H9 (cell line): ENCODE results near the gene CCNG1. TPM values are rescaled to one million over a fixed set of nuclear protein-coding genes. Genes with fewer than 3 reads are reported as not detected.

Source experiments
- DNase-seq: peaks from one replicate; pipeline ENCODE4 v3.0.0-alpha.2; 2017
- H2AFZ ChIP-seq: one replicate; pipeline ENCODE4 v1.6.1; 2013; ENCODE audit warnings: mild to moderate bottlenecking, low read length, control low read depth, moderate library complexity
- H2AK5ac ChIP-seq: 2 replicates; pipeline ENCODE4 v1.6.1; 2013; ENCODE audit warnings: low read length, control low read depth, mixed read lengths; ENCODE audit not compliant: insufficient read length
- H2BK120ac ChIP-seq: one replicate; pipeline ENCODE4 v1.6.1; 2013; ENCODE audit warnings: low read depth, mild to moderate bottlenecking, low read length, control low read depth, inconsistent platforms; ENCODE audit not compliant: poor library complexity, severe bottlenecking
- H2BK12ac ChIP-seq: 2 replicates; pipeline ENCODE4 v1.6.1; 2013; ENCODE audit warnings: low read length, control low read depth, mixed read lengths, low read depth; ENCODE audit not compliant: insufficient read length
- H2BK15ac ChIP-seq: 2 replicates; pipeline ENCODE4 v1.6.1; 2013; ENCODE audit warnings: low read depth, low read length, control low read depth
- H2BK20ac ChIP-seq: one replicate; pipeline ENCODE4 v1.6.1; 2013; ENCODE audit warnings: low read depth, mild to moderate bottlenecking, low read length, control low read depth, inconsistent platforms; ENCODE audit not compliant: poor library complexity, severe bottlenecking
- H2BK5ac ChIP-seq: 2 replicates; pipeline ENCODE4 v1.6.1; 2013; ENCODE audit warnings: low read length, control low read depth, mixed read lengths; ENCODE audit not compliant: insufficient read length
- H3K14ac ChIP-seq: 2 replicates; pipeline ENCODE4 v1.6.1; 2013; ENCODE audit warnings: low read length, control low read depth; ENCODE audit not compliant: insufficient read depth
- H3K18ac ChIP-seq: 2 replicates; pipeline ENCODE4 v1.6.1; 2013; ENCODE audit warnings: low read depth, mild to moderate bottlenecking, mixed read lengths, low read length, control low read depth; ENCODE audit not compliant: insufficient read length
- H3K23ac ChIP-seq: 2 replicates; pipeline ENCODE4 v1.6.1; 2013; ENCODE audit warnings: low read length, control low read depth, mixed read lengths, low read depth; ENCODE audit not compliant: insufficient read length
- H3K23me2 ChIP-seq: 2 replicates; pipeline ENCODE4 v1.6.1; 2013; ENCODE audit warnings: low read depth, mild to moderate bottlenecking, mixed read lengths, low read length, control low read depth; ENCODE audit not compliant: insufficient read length, poor library complexity, severe bottlenecking
- H3K27ac ChIP-seq: 2 replicates; pipeline ENCODE4 v1.5.1; 2013; ENCODE audit warnings: low read length, control low read depth, mixed read lengths, low read depth; ENCODE audit not compliant: insufficient read length
- H3K27me3 ChIP-seq: 2 replicates; pipeline ENCODE4 v1.6.1; 2013; ENCODE audit warnings: low read length, control low read depth, inconsistent platforms; ENCODE audit not compliant: insufficient read depth
- H3K4ac ChIP-seq: 2 replicates; pipeline ENCODE4 v1.6.1; 2013; ENCODE audit warnings: low read depth, mild to moderate bottlenecking, control low read depth, inconsistent platforms, low read length, moderate library complexity
- H3K4me1 ChIP-seq: 2 replicates; pipeline ENCODE4 v1.6.1; 2013; ENCODE audit warnings: low read length, control low read depth, inconsistent platforms; ENCODE audit not compliant: insufficient read depth
- H3K4me2 ChIP-seq: 2 replicates; pipeline ENCODE4 v1.6.1; 2013; ENCODE audit warnings: low read length, control low read depth, mixed read lengths; ENCODE audit not compliant: insufficient read length, insufficient read depth
- H3K56ac ChIP-seq: 2 replicates; pipeline ENCODE4 v1.6.1; 2013; ENCODE audit warnings: low read depth, mild to moderate bottlenecking, mixed read lengths, low read length, control low read depth; ENCODE audit not compliant: insufficient read length
- H3K79me1 ChIP-seq: 2 replicates; pipeline ENCODE4 v1.6.1; 2013; ENCODE audit warnings: low read depth, mild to moderate bottlenecking, moderate library complexity, low read length, control low read depth, inconsistent platforms; ENCODE audit not compliant: insufficient read depth, poor library complexity, severe bottlenecking
- H3K79me2 ChIP-seq: 2 replicates; pipeline ENCODE4 v1.6.1; 2013; ENCODE audit warnings: low read length, control low read depth, inconsistent platforms; ENCODE audit not compliant: insufficient read depth
- H3K9ac ChIP-seq: 2 replicates; pipeline ENCODE4 v1.6.1; 2013; ENCODE audit warnings: low read length, control low read depth, mixed read lengths; ENCODE audit not compliant: insufficient read length; ENCODE audit errors: extremely low read depth
- H3K9me3 ChIP-seq: one replicate; pipeline ENCODE4 v1.6.1; 2013; ENCODE audit warnings: low read depth, low read length, inconsistent platforms; ENCODE audit not compliant: control insufficient read depth
- H3T11ph ChIP-seq: one replicate; pipeline ENCODE4 v1.6.1; 2013; ENCODE audit warnings: mild to moderate bottlenecking, low read length, control low read depth, inconsistent platforms
- H4K20me1 ChIP-seq: one replicate; pipeline ENCODE4 v1.6.1; 2013; ENCODE audit not compliant: control insufficient read depth, insufficient read length, insufficient read depth
- H4K5ac ChIP-seq: 2 replicates; pipeline ENCODE4 v1.6.1; 2013; ENCODE audit warnings: low read depth, mild to moderate bottlenecking, mixed read lengths, low read length, control low read depth; ENCODE audit not compliant: insufficient read length
- H4K8ac ChIP-seq: replicated peaks from 2 replicates; pipeline ENCODE4 v1.6.1; 2013; ENCODE audit warnings: low read length, control low read depth, mixed read lengths, low read depth; ENCODE audit not compliant: insufficient read length
- H4K91ac ChIP-seq: 2 replicates; pipeline ENCODE4 v1.6.1; 2013; ENCODE audit warnings: low read depth, mild to moderate bottlenecking, moderate library complexity, mixed read lengths, low read length, control low read depth; ENCODE audit not compliant: insufficient read length
- H3K27ac Mint-ChIP-seq, 3 experiments: 2 replicates in 2 of 3; 3 replicates in 1 of 3; pipeline ENCODE4 v1.8.0; 2020 to 2021; ENCODE audit warnings: mixed read lengths in 3 of 3, mild to moderate bottlenecking in 1 of 3, moderate library complexity in 1 of 3
- H3K27me3 Mint-ChIP-seq: 2 replicates; pipeline ENCODE4 v1.8.0; 2021; ENCODE audit warnings: low read depth, mild to moderate bottlenecking, moderate library complexity, mixed read lengths
- H3K36me3 Mint-ChIP-seq, 3 experiments: 2 replicates in 2 of 3; 3 replicates in 1 of 3; pipeline ENCODE4 v1.8.0; 2020 to 2021; ENCODE audit warnings: low read depth in 3 of 3, mixed read lengths in 3 of 3; ENCODE audit not compliant: insufficient read depth in 1 of 3
- H3K4me1 Mint-ChIP-seq, 2 experiments: 2 replicates each; pipeline ENCODE4 v1.8.0; 2020; ENCODE audit warnings: mixed read lengths in 2 of 2
- H3K4me3 Mint-ChIP-seq, 2 experiments: 2 replicates in 1 of 2; 3 replicates in 1 of 2; pipeline ENCODE4 v1.8.0; 2020 to 2021; ENCODE audit warnings: mild to moderate bottlenecking in 2 of 2, mixed read lengths in 2 of 2, moderate library complexity in 1 of 2
- H3K9me3 Mint-ChIP-seq, 2 experiments: 2 replicates in 1 of 2; 3 replicates in 1 of 2; pipeline ENCODE4 v1.8.0; 2020; ENCODE audit warnings: mild to moderate bottlenecking in 2 of 2, mixed read lengths in 2 of 2, moderate library complexity in 1 of 2
- WGBS: extraction: QIAGEN DNeasy Blood & Tissue Kit; methylation state at CpG from one replicate; pipeline ENCODE4 v1.1.7; 2013; ENCODE audit warnings: missing lambda C conversion rate, low lambda C conversion rate, mixed read lengths; ENCODE audit not compliant: insufficient read length; ENCODE audit errors: extremely low coverage; 5-methylcytosine and 5-hydroxymethylcytosine counted together
- total RNA-seq: library from RNA; stranded (reverse); gene quantifications from 2 replicates; pipeline ENCODE4 v1.2.1, GENCODE V29; 2021
- TF ChIP-seq, protein P1 (sequence below): fragments of 200-600 bp; sonication (generic); conservative IDR thresholded peaks from 3 replicates; pipeline ENCODE4 v1.8.0; 2021; ENCODE audit warnings: antibody characterized with exemption, mild to moderate bottlenecking

Gene CCNG1
- total RNA-seq, 1 experiment from 2014 or later, result 521 TPM

GRCh38 chr5:163433271-163433670 lies 4.1 kb upstream of the CCNG1 start:
- Histone ChIP-seq H3K18ac (no peak overlapping the region), H2AK5ac (no peak overlapping the region), H3T11ph (no peak overlapping the region), H3K23me2 (peaks cover 4% of the 10 kb centered on the region), H2BK15ac (no peak overlapping the region), H4K8ac (no peak overlapping the region), H3K4me2 (no peak overlapping the region), H3K4ac (no peak overlapping the region), H2BK20ac (no peak overlapping the region), H3K9ac (no peak overlapping the region), H3K14ac (no peak overlapping the region), H4K20me1 (no peaks in the 10 kb centered on the region), H3K79me2 (peaks cover 2% of the 10 kb centered on the region; the same call in 1 of the 2 replicates), H3K23ac (no peak overlapping the region), H2BK5ac (no peak overlapping the region), H2AFZ (no peak overlapping the region), H3K79me1 (no peaks in the 10 kb centered on the region), H4K91ac (no peak overlapping the region), H3K56ac (no peak overlapping the region), H4K5ac (no peak overlapping the region), H3K27ac (no peak overlapping the region), H2BK12ac (no peak overlapping the region), H3K27me3 (no peaks in the 10 kb centered on the region), H3K9me3 (no peaks in the 10 kb centered on the region), H3K4me1 (0 out of 2 replicates have a peak, but pooled peaks cover 3% of the 10 kb centered on the region), H2BK120ac (no peak overlapping the region)
- peak overlapping the region in 1 of 3 experiments; percentile 16; a peak in 2 of 7 replicates for H3K27ac Mint-ChIP-seq
- H3K4me3 Mint-ChIP-seq, result no peak overlapping the region
- no peaks in the 10 kb centered on the region for H3K27me3 Mint-ChIP-seq
- no peaks in the 10 kb centered on the region for H3K9me3 Mint-ChIP-seq
- no peak for DNase-seq
- WGBS, result no CpG with 5 or more reads among the region's 5 CpGs
- TF ChIP-seq, protein P1, sequence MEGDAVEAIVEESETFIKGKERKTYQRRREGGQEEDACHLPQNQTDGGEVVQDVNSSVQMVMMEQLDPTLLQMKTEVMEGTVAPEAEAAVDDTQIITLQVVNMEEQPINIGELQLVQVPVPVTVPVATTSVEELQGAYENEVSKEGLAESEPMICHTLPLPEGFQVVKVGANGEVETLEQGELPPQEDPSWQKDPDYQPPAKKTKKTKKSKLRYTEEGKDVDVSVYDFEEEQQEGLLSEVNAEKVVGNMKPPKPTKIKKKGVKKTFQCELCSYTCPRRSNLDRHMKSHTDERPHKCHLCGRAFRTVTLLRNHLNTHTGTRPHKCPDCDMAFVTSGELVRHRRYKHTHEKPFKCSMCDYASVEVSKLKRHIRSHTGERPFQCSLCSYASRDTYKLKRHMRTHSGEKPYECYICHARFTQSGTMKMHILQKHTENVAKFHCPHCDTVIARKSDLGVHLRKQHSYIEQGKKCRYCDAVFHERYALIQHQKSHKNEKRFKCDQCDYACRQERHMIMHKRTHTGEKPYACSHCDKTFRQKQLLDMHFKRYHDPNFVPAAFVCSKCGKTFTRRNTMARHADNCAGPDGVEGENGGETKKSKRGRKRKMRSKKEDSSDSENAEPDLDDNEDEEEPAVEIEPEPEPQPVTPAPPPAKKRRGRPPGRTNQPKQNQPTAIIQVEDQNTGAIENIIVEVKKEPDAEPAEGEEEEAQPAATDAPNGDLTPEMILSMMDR, result no peak
- H3K36me3 Mint-ChIP-seq, result peaks cover 4% of the 10 kb centered on the region in 3 experiments; a peak in 6 of 7 replicates
- peaks cover 23 to 31% of the 10 kb centered on the region in 2 experiments for H3K4me1 Mint-ChIP-seq
